Measurements from ENCODE around the gene HSD11B1L.
A peak's percentile ranks its signal among the peaks of the same experiment; 100 is the strongest.

HSD11B1L gene

GRCh38 chr19:5669212-5669611 is 11.6 kb upstream of the HSD11B1L start:
- no peak for DNase-seq

- no peak for DNase-seq
These were observed 9.2 kb upstream of the HSD11B1L start for GRCh38 chr19:5671600-5671999.

GRCh38 chr19:5672708-5673459 is 7.9 kb upstream of the HSD11B1L start:
- no peak for DNase-seq

GRCh38 chr19:5673752-5674151 is 7.1 kb upstream of the HSD11B1L start:
- DNase-seq, result no peak

GRCh38 chr19:5674714-5675113 is 6.1 kb upstream of the HSD11B1L start:
- no peak for DNase-seq

- DNase-seq, result peak; percentile 78
These were observed 4.6 kb upstream of the HSD11B1L start for GRCh38 chr19:5676105-5676771.

- DNase-seq, result peak; percentile 49
These were observed 4.1 kb upstream of the HSD11B1L start for GRCh38 chr19:5676772-5677105.

GRCh38 chr19:5677136-5677535 is 3.7 kb upstream of the HSD11B1L start:
- DNase-seq, result no peak

GRCh38 chr19:5677580-5677979 is 3.2 kb upstream of the HSD11B1L start:
- DNase-seq, result no peak

GRCh38 chr19:5678071-5678718 is 2.6 kb upstream of the HSD11B1L start:
- no peak for DNase-seq

GRCh38 chr19:5679289-5680083 is 1.3 kb upstream of the HSD11B1L start:
- DNase-seq, result no peak

GRCh38 chr19:5680084-5680436 is 767 bp upstream of the HSD11B1L start:
- DNase-seq, result no peak

GRCh38 chr19:5681391-5682106 is 722 bp downstream of the HSD11B1L start:
- DNase-seq, result no peak

GRCh38 chr19:5682107-5682482 is 1.3 kb downstream of the HSD11B1L start:
- DNase-seq, result no peak

- no peak for DNase-seq
These were observed 2.5 kb downstream of the HSD11B1L start for GRCh38 chr19:5683177-5683886.

- DNase-seq, result peak; percentile 23
These were observed 4.0 kb downstream of the HSD11B1L start for GRCh38 chr19:5684694-5685430.

- no peak for DNase-seq
These were observed 5.5 kb downstream of the HSD11B1L start for GRCh38 chr19:5686326-5686646.

GRCh38 chr19:5686647-5687359 is 6.0 kb downstream of the HSD11B1L start:
- DNase-seq, result peak; percentile 97

GRCh38 chr19:5687360-5688198 is 6.8 kb downstream of the HSD11B1L start:
- peak; percentile 30 for DNase-seq
